GM19328 (cell line): ENCODE measurements around the gene KCNC2.
"Not testable (repeated sequence)": the region's sequence is repeated elsewhere in the genome, so short reads cannot be mapped to it uniquely, and the experiment has no call there.

Experiments used
- ATAC-seq: cut with Tn5 transposase; IDR thresholded peaks from one replicate; pipeline ENCODE4 v1.9.1; 2021; ENCODE audit warnings: mild to moderate bottlenecking, moderate library complexity; ENCODE audit not compliant: unreplicated experiment

Gene KCNC2

GRCh38 chr12:75209812-75210138 lies at the start of gene KCNC2:
Gene KCNC2 (minus strand): TSS chr12:75209839.
- no peak for ATAC-seq

DNA sequence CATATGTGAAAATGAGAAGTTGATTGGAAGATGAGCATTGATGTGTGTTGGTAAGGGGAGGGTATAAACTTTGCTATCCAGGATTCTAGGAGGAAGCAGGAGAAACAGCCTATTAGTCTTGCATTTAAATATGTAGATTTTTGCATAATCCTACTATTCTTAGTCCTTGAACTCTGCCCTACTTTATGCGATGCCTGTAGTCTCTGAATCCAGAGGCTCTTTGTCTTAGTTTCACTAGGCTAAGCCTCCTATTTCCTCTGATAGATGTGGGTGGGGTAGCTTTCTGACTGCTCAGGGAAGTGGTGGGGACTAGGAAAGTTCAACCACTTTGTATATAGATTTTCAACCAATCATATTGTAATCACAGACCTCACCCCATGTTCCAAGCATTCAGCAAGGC lies 49.5 kb upstream of the KCNC2 start:
- no peak for ATAC-seq

DNA sequence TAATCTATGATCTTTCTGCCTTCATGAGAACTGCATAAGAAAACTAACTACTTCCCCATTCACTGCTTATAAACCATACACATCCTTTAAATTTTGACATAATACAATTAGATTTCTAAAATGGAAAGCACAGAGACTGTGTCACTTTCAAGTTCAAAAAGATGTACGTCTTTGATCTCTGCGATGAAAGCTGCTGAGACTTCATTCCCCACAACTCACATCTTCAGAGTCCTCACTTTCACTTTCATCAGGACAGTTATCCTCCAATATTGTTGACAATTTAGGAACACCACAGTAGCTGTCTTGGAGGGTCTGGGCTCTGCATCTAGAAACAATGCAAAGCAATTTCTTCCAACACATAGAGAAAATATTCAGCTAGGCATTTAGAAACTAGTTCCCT lies 47.9 kb upstream of the KCNC2 start:
- ATAC-seq: no peak

DNA sequence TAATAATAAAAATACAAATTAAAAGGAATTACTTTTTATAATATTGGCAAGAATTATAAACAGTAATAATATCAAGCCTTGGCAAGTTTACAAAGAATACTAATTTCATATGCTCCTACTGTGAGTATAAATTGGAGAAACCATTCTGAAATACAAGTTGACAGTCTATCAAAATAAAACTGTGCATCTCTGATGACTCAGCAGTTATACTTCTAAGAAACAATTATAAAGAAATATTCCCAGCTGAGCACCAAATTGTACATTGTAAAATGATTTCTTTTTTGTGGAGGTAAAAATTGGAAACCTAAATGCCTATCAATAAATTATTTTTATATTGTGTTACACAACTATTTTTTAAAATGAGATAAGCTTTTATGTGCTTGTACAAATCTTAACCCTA lies 35.5 kb upstream of the KCNC2 start:
- ATAC-seq: no peak

DNA sequence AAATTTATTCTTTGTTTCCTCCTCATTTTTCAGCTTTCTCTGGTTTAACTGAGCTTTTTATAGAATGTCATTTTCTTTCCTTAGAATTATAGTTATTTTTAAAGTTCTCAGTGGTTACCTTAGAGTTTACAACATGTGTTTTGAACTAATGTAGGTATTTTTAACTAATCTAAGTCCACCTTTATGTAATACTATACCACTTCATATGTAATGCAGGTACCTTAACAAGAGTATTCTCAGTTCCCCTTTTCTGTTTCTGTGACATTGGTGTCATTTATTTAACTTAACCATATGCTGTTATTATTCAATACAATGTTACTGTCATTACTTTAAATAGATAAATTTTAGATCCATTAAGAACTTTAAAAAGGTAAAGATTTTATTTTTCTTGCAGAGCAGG lies 30.3 kb upstream of the KCNC2 start:
- peak; percentile 53 for ATAC-seq

GRCh38 chr12:75236206-75236605 lies 26.6 kb upstream of the KCNC2 start:
- no peak for ATAC-seq

DNA sequence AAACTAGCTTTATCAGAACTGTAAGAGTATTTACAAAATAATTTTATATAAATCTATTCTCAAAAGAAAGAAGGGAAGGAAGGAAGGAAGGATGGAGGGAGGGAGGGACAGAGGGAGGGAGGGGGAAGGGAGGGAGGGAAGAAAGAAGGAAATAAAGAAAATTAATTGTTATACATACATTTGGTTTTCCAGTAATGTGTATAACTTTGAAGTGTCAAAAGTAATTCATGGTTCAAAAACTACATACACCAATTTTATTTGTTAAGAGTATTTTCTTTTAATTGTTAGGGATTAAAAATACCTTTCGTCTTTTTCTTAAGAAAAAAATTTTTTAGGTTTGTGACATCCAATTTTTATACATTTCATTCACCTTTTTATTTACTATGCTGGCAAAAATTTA lies 17.5 kb upstream of the KCNC2 start:
- no peak for ATAC-seq

DNA sequence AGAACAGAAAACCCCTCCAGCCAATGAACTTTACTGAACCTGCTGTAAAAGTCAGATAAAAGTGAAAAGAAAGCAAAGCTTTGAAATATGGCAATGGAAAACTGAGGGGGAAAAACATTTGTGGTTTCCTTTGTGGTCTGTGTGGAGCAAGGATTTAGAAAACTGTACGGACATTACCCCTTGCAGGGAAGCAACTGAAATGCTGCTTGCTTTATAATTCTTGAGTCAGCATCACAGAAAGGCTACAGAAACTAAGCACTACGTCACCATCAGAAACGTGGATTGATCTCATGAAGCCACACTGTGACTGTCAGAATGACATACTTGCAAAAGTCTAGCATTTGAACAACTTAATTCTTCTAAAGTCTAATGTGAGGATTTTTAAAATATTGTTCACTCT lies 2.4 kb upstream of the KCNC2 start:
- no peak for ATAC-seq

GRCh38 chr12:75208856-75209811 lies 505 bp downstream of the KCNC2 start:
- no peak for ATAC-seq

DNA sequence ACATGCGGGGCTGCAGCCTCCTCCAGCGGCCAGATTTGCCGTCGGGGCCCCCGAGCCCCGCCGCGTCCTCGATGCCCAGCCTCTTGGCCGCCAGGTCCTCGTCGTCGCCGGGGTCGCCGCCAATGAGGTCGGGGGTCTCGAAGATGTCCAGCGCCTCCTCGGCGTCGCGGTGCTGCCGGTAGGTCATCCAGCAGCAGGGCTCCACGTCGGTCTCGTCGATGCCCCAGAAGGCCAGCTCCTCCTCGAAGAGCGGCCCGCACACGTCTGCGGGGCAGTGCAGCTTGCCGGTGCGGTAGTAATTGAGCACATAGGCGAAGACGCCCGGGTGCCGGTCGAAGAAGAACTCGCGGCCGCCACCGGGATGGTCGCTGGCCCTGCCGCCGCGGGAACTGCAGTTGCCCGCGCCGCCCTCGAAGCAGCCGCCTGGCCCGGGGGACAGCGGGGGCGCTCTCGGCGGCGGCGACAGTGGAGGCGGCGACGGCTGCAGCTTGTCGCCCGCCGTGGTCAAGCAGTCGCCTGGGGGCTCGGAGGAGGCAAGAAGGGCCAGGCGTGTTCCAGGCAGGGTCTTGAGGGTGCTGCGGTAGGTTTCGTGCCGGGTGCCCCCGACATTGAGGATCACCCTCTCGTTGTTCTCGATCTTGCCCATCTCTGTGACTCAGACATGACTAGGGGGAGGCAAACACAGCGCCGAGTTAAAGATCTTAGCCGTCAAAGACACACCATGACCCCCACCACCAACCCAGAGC lies 2.1 kb downstream of the KCNC2 start:
- ATAC-seq: no peak

- no peak for ATAC-seq
Measured at GRCh38 chr12:75205558-75205957, 4.1 kb downstream of the KCNC2 start.

- no peak for ATAC-seq
Measured at GRCh38 chr12:75196865-75197264, 12.8 kb downstream of the KCNC2 start.

DNA sequence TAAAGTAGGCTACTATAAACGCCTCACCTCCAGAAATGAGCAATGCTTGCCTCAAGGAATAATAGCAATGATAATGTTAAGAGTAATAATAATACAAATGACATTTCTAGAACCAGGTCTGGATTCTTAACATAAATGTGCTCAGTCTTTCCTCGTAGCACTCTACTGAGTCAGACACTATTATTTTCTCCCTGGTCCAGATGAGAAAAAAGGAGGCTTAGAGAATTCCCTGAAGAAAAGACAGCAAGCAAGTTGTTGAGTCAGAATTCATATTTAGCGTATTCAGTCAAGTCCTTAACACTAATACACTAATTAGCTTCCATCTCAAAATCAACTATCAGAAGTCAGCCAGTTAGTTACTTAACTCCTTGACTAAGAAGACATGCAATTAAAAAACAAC lies 13.2 kb downstream of the KCNC2 start:
- no peak for ATAC-seq

DNA sequence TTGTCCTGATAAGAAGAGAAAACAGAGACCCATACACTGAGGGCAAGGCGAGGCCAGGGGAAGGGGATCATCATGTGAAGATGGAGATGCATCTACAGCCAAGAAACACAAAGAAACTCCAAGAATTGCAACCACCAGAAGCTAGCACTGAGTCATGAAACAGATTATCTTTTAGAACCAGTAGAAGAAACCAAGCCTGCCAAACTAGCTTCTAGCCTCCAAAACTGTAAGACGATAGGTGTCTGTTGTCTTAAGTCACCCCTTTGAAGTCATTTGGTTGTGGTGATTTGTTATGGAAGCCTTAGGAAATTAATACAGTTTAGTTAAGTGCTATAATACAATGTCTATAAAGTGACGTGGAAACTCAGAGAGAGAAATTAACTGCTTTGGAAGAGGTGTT lies 15.4 kb downstream of the KCNC2 start:
- no peak for ATAC-seq

DNA sequence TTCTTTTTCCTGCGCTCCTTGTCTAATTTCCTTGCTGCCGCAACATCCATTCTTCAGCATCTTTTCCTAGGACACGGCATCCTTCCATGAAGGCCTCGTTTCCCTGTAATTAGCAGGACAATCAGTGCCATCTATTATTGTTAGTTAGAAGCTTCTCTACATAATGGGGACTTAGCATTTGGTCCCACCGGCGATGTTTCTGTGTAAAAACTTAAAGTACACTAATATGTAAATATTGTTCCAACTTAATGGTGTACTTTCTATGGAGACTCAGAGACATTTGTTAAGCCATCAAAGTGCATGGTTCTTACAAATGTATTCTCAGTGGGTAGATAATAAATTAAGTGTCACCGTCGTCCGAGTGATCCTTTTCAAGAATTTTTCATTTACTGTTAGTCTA lies 17.4 kb downstream of the KCNC2 start:
- ATAC-seq: no peak

- no peak for ATAC-seq
Measured at GRCh38 chr12:75190846-75191245, 18.8 kb downstream of the KCNC2 start.

DNA sequence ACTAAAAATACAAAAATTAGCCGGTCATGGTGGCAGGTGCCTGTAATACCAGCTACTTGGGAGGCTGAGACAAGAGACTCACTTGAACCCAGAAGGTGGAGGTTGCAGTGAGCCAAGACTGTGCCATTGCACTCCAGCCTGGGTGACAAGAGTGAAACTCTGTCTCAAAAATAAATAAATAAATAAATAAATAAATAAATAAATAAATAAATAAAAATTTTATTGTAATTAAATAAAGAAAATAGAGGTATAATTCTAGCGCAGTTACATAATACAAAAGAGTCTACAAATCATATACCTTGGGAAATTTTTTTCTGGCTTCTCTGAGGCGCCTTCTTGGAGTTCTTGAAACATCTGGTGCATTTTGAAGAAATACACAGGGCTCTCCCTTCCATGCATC lies 23.8 kb downstream of the KCNC2 start:
- not testable (repeated sequence) for ATAC-seq

DNA sequence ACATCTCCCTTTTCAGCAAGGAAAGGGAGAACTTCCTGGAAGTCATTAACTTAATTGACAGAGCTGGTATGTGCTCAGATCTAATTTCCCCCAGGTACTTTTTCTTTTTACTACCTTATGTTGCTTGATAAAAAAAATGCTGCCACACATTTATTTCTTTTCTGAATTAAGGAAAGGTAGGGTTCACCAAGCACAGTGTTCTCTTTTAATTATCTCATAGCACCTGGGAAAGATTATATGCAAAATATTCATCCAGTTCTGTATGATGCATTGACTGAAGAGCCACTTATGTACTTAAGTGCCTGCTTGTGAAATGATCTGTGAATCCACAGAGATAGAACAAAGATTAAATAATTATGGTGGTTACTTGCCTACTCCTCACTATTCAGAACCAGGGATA lies 25.1 kb downstream of the KCNC2 start:
- no peak for ATAC-seq

DNA sequence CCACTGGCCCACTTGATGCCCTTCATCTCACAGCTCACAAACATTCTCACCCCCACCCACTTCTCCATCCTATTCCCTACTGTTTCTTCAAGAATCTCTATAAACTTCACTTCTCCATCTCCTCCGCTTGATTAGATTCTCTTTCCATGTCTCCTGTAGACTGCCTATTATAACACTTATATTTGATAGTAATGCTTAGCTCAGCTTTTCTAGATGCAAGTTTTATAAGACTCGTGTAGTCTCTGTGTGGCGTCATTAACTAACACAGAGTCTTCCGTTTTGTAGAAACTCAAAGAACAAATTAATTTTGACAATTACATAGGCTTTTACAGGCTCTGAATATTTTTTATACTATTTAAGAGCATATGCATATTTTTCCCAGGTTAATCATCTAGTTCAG lies 25.7 kb downstream of the KCNC2 start:
- no peak for ATAC-seq

- no peak for ATAC-seq
Measured at GRCh38 chr12:75177997-75178396, 31.6 kb downstream of the KCNC2 start.

DNA sequence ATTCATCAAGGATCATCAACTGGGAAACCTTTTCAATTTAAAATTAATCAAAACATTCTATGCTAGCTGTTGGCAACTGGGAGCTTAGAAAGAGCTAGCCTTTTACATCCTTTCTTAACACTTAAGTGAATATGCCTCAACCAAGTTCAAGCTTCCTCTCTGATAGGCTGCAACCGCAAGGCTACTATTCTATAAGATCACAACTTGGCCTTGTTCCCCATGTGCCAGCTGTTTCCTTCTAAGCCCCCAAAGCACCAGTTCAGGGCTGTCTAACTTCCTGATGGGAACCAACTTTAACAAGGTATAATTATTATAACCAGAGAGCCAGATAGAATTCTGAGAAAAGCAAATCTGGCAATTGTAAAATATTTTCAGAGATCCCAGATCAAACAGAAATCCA lies 37.0 kb downstream of the KCNC2 start:
- no peak for ATAC-seq

DNA sequence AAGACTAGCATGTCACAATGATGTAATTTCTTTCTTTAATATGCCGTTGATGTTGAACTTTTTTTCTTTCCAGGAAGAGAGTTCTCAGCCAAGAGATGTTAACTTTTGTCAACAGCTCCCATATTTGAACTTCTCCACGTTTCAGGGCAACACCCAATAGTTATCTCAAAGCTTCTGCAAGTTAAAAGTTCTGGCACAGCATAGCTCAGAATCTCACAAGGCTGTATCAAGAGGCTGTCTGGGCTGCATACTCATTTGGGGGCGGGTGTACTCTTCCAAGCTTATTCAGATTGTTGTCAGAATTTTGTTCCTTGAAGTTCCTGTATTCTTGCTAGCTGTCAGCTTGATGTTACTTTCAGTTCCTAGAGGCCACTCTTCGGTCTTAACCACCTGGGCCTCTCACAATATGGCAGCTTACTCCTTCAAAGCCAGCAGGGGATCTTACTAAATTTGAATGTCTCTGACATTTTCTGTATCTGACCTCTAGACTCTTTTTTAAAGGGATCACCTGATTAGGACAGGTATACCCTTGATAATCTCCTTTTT lies 38.9 kb downstream of the KCNC2 start:
- ATAC-seq: no peak
